A549 (cell line): Measurements from ENCODE around the gene GSS. TPM values are rescaled to one million over a fixed set of nuclear protein-coding genes. Genes with fewer than 3 reads are reported as not detected.
A peak's percentile ranks its signal among the peaks of the same experiment; 100 is the strongest.

Source experiments
- ATAC-seq, 2 experiments: fragments of 200-7000 bp in 1 of 2; fragments of >200 bp in 1 of 2; cut with Nextera tagmentation in 1 of 2; cut with Tn5 transposase in 1 of 2; 3 replicates each; pipeline versions ENCODE4 v1.8.0 to v1.9.1; 2018 to 2020; ENCODE audit warnings: mild to moderate bottlenecking in 1 of 2, moderate library complexity in 1 of 2
- CTCF ChIA-PET: fragments of 300-600 bp; sonication (Branson Sonifier 250); formaldehyde crosslinking; extraction: SDS; loops from one replicate; lab custom pipeline; 2021; ENCODE audit warnings: antibody characterized with exemption, inconsistent platforms; lab: Yijun Ruan, JAX
- POLR2A ChIA-PET: fragments of 350-600 bp; formaldehyde crosslinking; extraction: SDS; loops from one replicate; lab custom pipeline; 2021; ENCODE audit warnings: antibody characterized with exemption, inconsistent platforms; lab: Yijun Ruan, JAX
- DNase-seq, 2 experiments: peaks; one replicate each; pipeline versions ENCODE4 v3.0.0 to v3.0.0-alpha.2; 2011 to 2016; ENCODE audit warnings: low read depth in 1 of 2, low spot score in 1 of 2
- FAIRE-seq: peaks from 2 replicates; lab custom pipeline; 2011; peaks lifted over from hg19 to GRCh38; lab: Jason Lieb, UNC
- H3K27ac ChIP-seq, 2 experiments: fragments of >200 bp; sonication (Bioruptor Twin); formaldehyde crosslinking; 3 replicates each; pipeline ENCODE4 v1.5.1; 2016 to 2017
- H3K4me1 ChIP-seq: fragments of >200 bp; sonication (Bioruptor Twin); formaldehyde crosslinking; 3 replicates; pipeline ENCODE4 v1.6.1; 2016
- H3K4me2 ChIP-seq: fragments of >200 bp; sonication (Bioruptor Twin); formaldehyde crosslinking; 3 replicates; pipeline ENCODE4 v1.6.1; 2016
- H3K4me3 ChIP-seq: fragments of >200 bp; sonication (Bioruptor Twin); formaldehyde crosslinking; 3 replicates; pipeline ENCODE4 v1.5.1; 2016
- H3K9me3 ChIP-seq: fragments of >200 bp; sonication (Bioruptor Twin); formaldehyde crosslinking; 3 replicates; pipeline ENCODE4 v1.6.1; 2016
- BHLHE40 ChIP-seq: IDR thresholded peaks from 2 replicates; pipeline ENCODE4 v1.6.1; 2012; ENCODE audit warnings: low read depth, low read length, inconsistent platforms
- CHD4 ChIP-seq: fragments of 200-600 bp; sonication (generic); IDR thresholded peaks from 2 replicates; pipeline ENCODE4 v1.6.1; 2016; ENCODE audit warnings: antibody characterized with exemption, mild to moderate bottlenecking, borderline replicate concordance
- CTCF ChIP-seq: fragments of >200 bp; sonication (Bioruptor Twin); formaldehyde crosslinking; IDR thresholded peaks from 3 replicates; pipeline ENCODE4 v1.5.1; 2016
- EP300 ChIP-seq, 2 experiments: fragments of >200 bp; sonication (Bioruptor Twin); formaldehyde crosslinking; IDR thresholded peaks; 2 replicates in 1 of 2; 3 replicates in 1 of 2; pipeline ENCODE4 v1.6.1; 2016 to 2017
- ESRRA ChIP-seq: fragments of 150-350 bp; IDR thresholded peaks from 2 replicates; pipeline ENCODE4 v1.6.1; 2014; ENCODE audit warnings: mild to moderate bottlenecking, low read length, borderline replicate concordance
- FOXS1 ChIP-seq: fragments of 250-450 bp; sonication (Bioruptor Pico); IDR thresholded peaks from 2 replicates; pipeline ENCODE4 v1.5.0; 2020; ENCODE audit warnings: mild to moderate bottlenecking, moderate library complexity
- HMGXB4 ChIP-seq: fragments of 250-450 bp; sonication (Bioruptor Pico); IDR thresholded peaks from 2 replicates; pipeline ENCODE4 v1.5.0; 2021; ENCODE audit warnings: mild to moderate bottlenecking, moderate library complexity, borderline replicate concordance
- JUN ChIP-seq, 2 experiments: fragments of >200 bp; sonication (Bioruptor Twin); formaldehyde crosslinking; IDR thresholded peaks; 2 replicates in 1 of 2; 3 replicates in 1 of 2; pipeline ENCODE4 v1.6.1; 2016 to 2017
- JUNB ChIP-seq: fragments of >200 bp; sonication (Bioruptor Twin); formaldehyde crosslinking; IDR thresholded peaks from 2 replicates; pipeline ENCODE4 v1.6.1; 2016
- KDM1A ChIP-seq: fragments of 200-600 bp; sonication (generic); IDR thresholded peaks from 2 replicates; pipeline ENCODE4 v1.6.1; 2016; ENCODE audit warnings: low read depth, mild to moderate bottlenecking
- MAFK ChIP-seq: fragments of 450-650 bp; IDR thresholded peaks from 2 replicates; pipeline ENCODE4 v1.6.1; 2014; ENCODE audit not compliant: partially characterized antibody
- MAZ ChIP-seq: fragments of 150-350 bp; IDR thresholded peaks from 2 replicates; pipeline ENCODE4 v1.6.1; 2014; ENCODE audit warnings: antibody characterized with exemption, low read depth, low read length, borderline replicate concordance
- MYC ChIP-seq: IDR thresholded peaks from 2 replicates; pipeline ENCODE4 v1.6.1; 2012; ENCODE audit warnings: mild to moderate bottlenecking, inconsistent platforms, low read length, improper control_type of control experiment, borderline replicate concordance
- NFE2L2 ChIP-seq: fragments of 150-350 bp; conservative IDR thresholded peaks from 2 replicates; pipeline ENCODE4 v1.6.1; 2014; ENCODE audit warnings: low read length
- NPAS2 ChIP-seq: fragments of 250-450 bp; sonication (Bioruptor Pico); IDR thresholded peaks from 2 replicates; pipeline ENCODE4 v1.8.0; 2022; ENCODE audit warnings: mild to moderate bottlenecking, moderate library complexity, borderline replicate concordance
- NR3C1 ChIP-seq: fragments of >200 bp; sonication (Bioruptor Twin); formaldehyde crosslinking; IDR thresholded peaks from 3 replicates; pipeline ENCODE4 v1.6.1; 2017
- POLR2A ChIP-seq: IDR thresholded peaks from 2 replicates; pipeline ENCODE4 v1.6.1; 2012; ENCODE audit warnings: mild to moderate bottlenecking, low read length
- RAD21 ChIP-seq, 2 experiments: fragments of >200 bp in 1 of 2; sonication (Bioruptor Twin) in 1 of 2; formaldehyde crosslinking in 1 of 2; IDR thresholded peaks in 1 of 2; conservative IDR thresholded peaks in 1 of 2; 2 replicates in 1 of 2; 3 replicates in 1 of 2; pipeline ENCODE4 v1.6.1; 2012 to 2018; ENCODE audit warnings: inconsistent platforms in 1 of 2
- RFX5 ChIP-seq: fragments of 450-650 bp; IDR thresholded peaks from 2 replicates; pipeline ENCODE4 v1.7.1; 2014; ENCODE audit warnings: antibody characterized with exemption, mild to moderate bottlenecking, moderate library complexity
- SMC3 ChIP-seq: fragments of >200 bp; sonication (Bioruptor Twin); formaldehyde crosslinking; IDR thresholded peaks from 3 replicates; pipeline ENCODE4 v1.6.1; 2018; ENCODE audit warnings: inconsistent platforms
- TFCP2L1 ChIP-seq: fragments of 250-450 bp; sonication (Bioruptor Pico); IDR thresholded peaks from 2 replicates; pipeline ENCODE4 v1.5.0; 2021; ENCODE audit warnings: mild to moderate bottlenecking
- TP53 ChIP-seq: fragments of 250-450 bp; sonication (Bioruptor Pico); IDR thresholded peaks from 2 replicates; pipeline ENCODE4 v1.5.0; 2021; ENCODE audit warnings: mild to moderate bottlenecking, moderate library complexity
- ZFP36 ChIP-seq: fragments of 450-650 bp; IDR thresholded peaks from 2 replicates; pipeline ENCODE4 v1.6.1; 2014; ENCODE audit warnings: borderline replicate concordance; ENCODE audit not compliant: partially characterized antibody
- ZNF302 ChIP-seq: fragments of 250-450 bp; sonication (Bioruptor Pico); IDR thresholded peaks from 2 replicates; pipeline ENCODE4 v1.9.0; 2021; ENCODE audit warnings: inconsistent platforms, mild to moderate bottlenecking, moderate library complexity
- WGBS: methylation state at CpG from one replicate; pipeline ENCODE4 v1.1.6; 2017; ENCODE audit errors: missing lambda C conversion rate; 5-methylcytosine and 5-hydroxymethylcytosine counted together
- polyA plus RNA-seq, 4 experiments: library from polyadenylated mRNA; depleted of rRNA in 3 of 4; stranded (reverse); fragments of >200 nt; fragmentation: RNase III in 1 of 4; extraction: RNeasy Plus Mini Kit Qiagen cat#74134 plus additional on column Dnase treatment in 1 of 4; gene quantifications; 2 replicates in 3 of 4; 3 replicates in 1 of 4; pipeline ENCODE4 v1.2.3, GENCODE V29; 2011 to 2017
- TF ChIP-seq, protein P1 (sequence below): fragments of >200 bp; sonication (Bioruptor Twin); formaldehyde crosslinking; IDR thresholded peaks from 2 replicates; pipeline ENCODE4 v1.6.1; 2016

Gene GSS
- polyA plus RNA-seq, 2 of the 4 experiments (the other 2 are of a cell fraction): 57.1 to 92.4 TPM

GRCh38 chr20:34956041-34956458 is 444 bp upstream of the GSS start:
- DNase-seq (no peak), ATAC-seq (no peak), FAIRE-seq (no peak)
- Histone ChIP-seq H3K4me1 (peaks cover 11% of the 10 kb centered on the region), H3K4me2 (peak overlapping the region; percentile 98), H3K27ac (peak overlapping the region; percentile 82 to 94), H3K4me3 (peak overlapping the region; percentile 59), H3K9me3 (no peaks in the 10 kb centered on the region)
- WGBS: 22% methylated on average over 6 of the region's 6 CpGs
- ChIA-PET POLR2A (interaction anchor here (0.7 to 2.1 kb wide), 5 partner anchors 10 to 440 kb away, joined by 3 to 20 read pairs (median 3); partner anchors contain the start of genes ACSS2 and DYNLRB1), CTCF (interaction anchor here (0.6 to 13.1 kb wide), 22 partner anchors 8 to 764 kb away, joined by 3 to 207 read pairs (median 4); partner anchors contain the start of genes ACSS2 and GGT7)
- no peak for TF ChIP-seq TP53 (CRISPR knock-in tag)
- TF ChIP-seq NR3C1: no peak
- TF ChIP-seq JUN (IDR thresholded peaks at IDR 0.05): no peak
- no peak for TF ChIP-seq HMGXB4 (CRISPR knock-in tag)
- no peak; the same call in 1 of the 3 replicates for TF ChIP-seq CTCF
- TF ChIP-seq, protein P1, sequence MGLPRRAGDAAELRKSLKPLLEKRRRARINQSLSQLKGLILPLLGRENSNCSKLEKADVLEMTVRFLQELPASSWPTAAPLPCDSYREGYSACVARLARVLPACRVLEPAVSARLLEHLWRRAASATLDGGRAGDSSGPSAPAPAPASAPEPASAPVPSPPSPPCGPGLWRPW: no peak
- TF ChIP-seq ZFP36: no peak
- TF ChIP-seq NFE2L2: no peak
- no peak for TF ChIP-seq SMC3
- TF ChIP-seq EP300 (IDR thresholded peaks at IDR 0.05): no peak
- TF ChIP-seq BHLHE40: no peak
- TF ChIP-seq POLR2A: no peak
- TF ChIP-seq ZNF302 (CRISPR knock-in tag): no peak
- no peak for TF ChIP-seq RFX5
- TF ChIP-seq TFCP2L1 (CRISPR knock-in tag): no peak
- no peak for TF ChIP-seq KDM1A
- no peak for TF ChIP-seq MYC

DNA sequence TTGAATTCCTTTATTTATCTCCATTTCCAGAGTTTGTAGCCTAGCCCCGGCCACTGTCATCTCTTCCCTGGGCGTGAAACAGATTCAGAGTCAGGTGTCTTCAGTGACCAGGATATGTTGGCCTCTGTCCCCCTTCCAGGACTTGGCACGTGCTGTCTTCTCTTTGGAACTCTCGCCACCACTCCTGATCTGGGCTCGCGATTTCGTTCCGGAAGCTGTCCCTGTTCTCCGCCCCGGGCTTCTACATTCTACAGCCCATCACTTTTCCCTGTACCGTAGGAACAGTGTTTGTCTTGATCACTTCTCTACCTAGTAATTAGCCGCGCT is 739 bp downstream of the GSS start:
- 43% methylated on average over 13 of the region's 13 CpGs for WGBS
- CTCF ChIA-PET: interaction anchor here (1.3 to 13.1 kb wide), 4 partner anchors 10 to 110 kb away, joined by 3 to 207 read pairs (median 14); partner anchors contain the start of genes ACSS2 and GGT7

More for the DNA sequence above, 739 bp downstream of the GSS start:
- TF ChIP-seq SMC3 (no peak), KDM1A (no peak), MAFK (no peak), RAD21 (conservative IDR thresholded peaks at IDR 0.05 in 1 of 2, IDR thresholded peaks at IDR 0.05 in 1 of 2) (no peak), CHD4 (no peak), JUNB (no peak), ESRRA (no peak), POLR2A (no peak), FOXS1 (no peak), MAZ (no peak), NR3C1 (no peak), NPAS2 (no peak), RFX5 (no peak)
- peak overlapping the region; percentile 98 for H3K4me2 ChIP-seq
- H3K9me3 ChIP-seq: no peaks in the 10 kb centered on the region
- H3K4me3 ChIP-seq: peak overlapping the region; percentile 59
- H3K4me1 ChIP-seq: peaks cover 11% of the 10 kb centered on the region
- ATAC-seq (peak; percentile 5 to 10; a peak in 3 of 6 replicates), FAIRE-seq (no peak), DNase-seq (no peak)
- H3K27ac ChIP-seq: peak overlapping the region; percentile 82 to 94
- POLR2A ChIA-PET: interaction anchor here (1.5 to 2.1 kb wide), 2 partner anchors 79 to 81 kb away, joined by 19 to 20 read pairs; partner anchors contain the start of gene ACSS2
